HTR-8/SVneo (cell line): ENCODE data around the gene SPTB.
"Not testable (repeated sequence)": the region's sequence is repeated elsewhere in the genome, so short reads cannot be mapped to it uniquely, and the experiment has no call there.

ENCODE experiments used
- DNase-seq: peaks from one replicate; pipeline ENCODE4 v3.0.0; 2011; ENCODE audit warnings: low spot score, mixed read lengths; ENCODE audit not compliant: insufficient read length
- FAIRE-seq: peaks from 2 replicates; lab custom pipeline; 2011; peaks lifted over from hg19 to GRCh38; lab: Jason Lieb, UNC

Gene SPTB

GRCh38 chr14:64879635-64880220, at the start of gene SPTB:
SPTB (minus strand) TSS chr14:64879907; CDS start chr14:64823094, 56,813 bp downstream.
- no peak for FAIRE-seq
- DNase-seq, result peak; percentile 78

GRCh38 chr14:64929014-64929359, 49.3 kb upstream of the SPTB start:
- peak; percentile 97 for FAIRE-seq
- DNase-seq, result no peak

GRCh38 chr14:64928239-64929013, 48.7 kb upstream of the SPTB start:
- FAIRE-seq, result no peak

GRCh38 chr14:64927031-64927430, 47.3 kb upstream of the SPTB start:
- no peak for DNase-seq
- FAIRE-seq, result peak; percentile 51

More at GRCh38 chr14:64928239-64929013, 48.7 kb upstream of the SPTB start:
- no peak for DNase-seq

DNA sequence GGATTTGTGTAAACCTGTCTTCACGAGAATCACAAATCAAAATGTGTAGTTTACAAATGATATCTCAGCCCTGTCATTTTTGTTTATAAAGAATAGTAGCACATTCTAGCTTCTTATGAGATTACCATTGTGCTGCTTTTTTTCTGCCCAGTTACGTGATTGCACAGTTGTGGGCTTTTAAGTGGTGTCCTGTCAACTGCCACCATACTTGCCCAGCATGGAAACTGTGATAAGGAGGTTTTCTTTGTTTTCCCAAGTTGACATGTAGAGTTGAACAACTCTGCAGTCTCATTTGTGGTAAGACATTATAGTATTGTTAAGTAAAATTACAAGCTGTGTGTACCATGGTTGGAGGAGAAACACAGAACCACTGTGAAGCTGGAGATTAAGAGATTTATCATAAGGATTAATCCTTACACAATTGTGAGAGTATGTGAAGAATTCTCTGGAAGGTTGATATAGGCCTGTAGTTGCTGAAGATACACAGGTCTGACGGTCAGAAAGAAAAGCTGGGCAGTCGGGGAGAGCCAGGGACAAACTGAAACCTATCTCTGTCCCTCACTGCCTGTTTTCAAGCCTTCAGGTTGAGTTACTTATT, 46.8 kb upstream of the SPTB start:
- no peak for DNase-seq
- peak; percentile 94 for FAIRE-seq

- no peak for DNase-seq
- FAIRE-seq, result no peak
These were observed 43.3 kb upstream of the SPTB start for GRCh38 chr14:64923015-64923414.

GRCh38 chr14:64920465-64920864, 40.8 kb upstream of the SPTB start:
- DNase-seq, result no peak
- FAIRE-seq, result peak; percentile 91

DNA sequence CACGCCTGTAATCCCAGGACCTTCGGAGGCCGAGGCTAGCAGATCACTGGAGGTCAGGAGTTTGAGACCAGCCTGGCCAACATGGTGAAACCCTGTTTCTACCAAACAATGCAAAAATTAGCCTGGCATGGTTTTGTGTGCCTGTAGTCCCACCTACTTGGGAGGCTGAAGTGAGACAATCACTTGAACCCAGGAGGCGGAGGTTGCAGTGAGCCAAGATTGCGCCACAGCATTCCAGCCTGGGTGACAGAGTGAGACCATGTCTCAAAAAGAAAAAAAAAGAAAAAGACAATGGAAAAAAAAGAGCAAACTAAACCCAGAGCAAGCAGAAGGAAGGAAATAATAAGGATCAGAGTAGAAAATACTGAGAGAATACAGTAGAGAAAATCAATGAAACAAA, 39.9 kb upstream of the SPTB start:
- FAIRE-seq, result peak; percentile 92
- no peak for DNase-seq

- FAIRE-seq, result no peak
- DNase-seq, result no peak
These were observed 39.5 kb upstream of the SPTB start for GRCh38 chr14:64919215-64919614.

DNA sequence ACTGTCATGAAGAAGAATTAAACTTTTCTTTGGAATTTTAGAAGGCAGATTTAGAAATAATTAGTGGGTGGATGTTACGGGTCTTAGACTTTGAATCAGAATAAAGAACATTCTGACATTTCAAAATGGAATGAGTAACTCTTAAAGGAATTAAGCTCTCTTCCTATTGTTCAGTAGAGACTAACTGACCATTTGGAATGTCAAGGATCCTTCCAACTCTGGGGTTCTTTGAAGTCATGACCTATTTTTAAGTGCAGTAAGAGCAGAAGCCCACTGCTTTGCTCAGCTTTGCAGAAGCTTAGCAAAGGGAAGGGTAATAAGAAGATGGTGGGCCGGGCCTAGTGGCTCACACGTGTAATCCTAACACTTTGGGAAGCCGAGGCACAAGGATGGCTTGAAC, 38.5 kb upstream of the SPTB start:
- DNase-seq (no peak), FAIRE-seq (peak; percentile 69)

GRCh38 chr14:64915797-64916196, 36.1 kb upstream of the SPTB start:
- FAIRE-seq (peak; percentile 87), DNase-seq (no peak)

GRCh38 chr14:64915029-64915424, 35.3 kb upstream of the SPTB start:
- DNase-seq (no peak), FAIRE-seq (peak; percentile 92)

- FAIRE-seq (peak; percentile 100), DNase-seq (peak; percentile 100)
These were observed 34.7 kb upstream of the SPTB start, which contains the start of gene CHURC1 for GRCh38 chr14:64914237-64915028. CHURC1 (plus strand) TSS chr14:64914455; CDS start chr14:64914496, 41 bp downstream.

DNA sequence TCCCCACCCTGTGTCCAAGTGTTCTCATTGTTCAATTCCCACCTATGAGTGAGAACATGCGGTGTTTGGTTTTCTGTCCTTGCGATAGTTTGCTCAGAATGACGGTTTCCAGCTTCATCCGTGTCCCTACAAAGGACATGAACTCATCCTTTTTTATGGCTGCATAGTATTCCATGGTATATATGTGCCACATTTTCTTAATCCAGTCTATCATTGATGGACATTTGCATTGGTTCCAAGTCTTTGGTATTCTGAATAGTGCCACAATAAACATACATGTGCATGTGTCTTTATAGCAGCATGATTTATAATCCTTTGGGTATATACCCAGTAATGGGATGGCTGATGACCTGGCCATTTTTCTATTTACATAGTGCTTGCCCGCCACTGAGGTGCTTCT, 33.8 kb upstream of the SPTB start:
- not testable (repeated sequence) for FAIRE-seq, DNase-seq

GRCh38 chr14:64912261-64912660, 32.6 kb upstream of the SPTB start:
- DNase-seq, result no peak
- FAIRE-seq, result peak; percentile 69

DNA sequence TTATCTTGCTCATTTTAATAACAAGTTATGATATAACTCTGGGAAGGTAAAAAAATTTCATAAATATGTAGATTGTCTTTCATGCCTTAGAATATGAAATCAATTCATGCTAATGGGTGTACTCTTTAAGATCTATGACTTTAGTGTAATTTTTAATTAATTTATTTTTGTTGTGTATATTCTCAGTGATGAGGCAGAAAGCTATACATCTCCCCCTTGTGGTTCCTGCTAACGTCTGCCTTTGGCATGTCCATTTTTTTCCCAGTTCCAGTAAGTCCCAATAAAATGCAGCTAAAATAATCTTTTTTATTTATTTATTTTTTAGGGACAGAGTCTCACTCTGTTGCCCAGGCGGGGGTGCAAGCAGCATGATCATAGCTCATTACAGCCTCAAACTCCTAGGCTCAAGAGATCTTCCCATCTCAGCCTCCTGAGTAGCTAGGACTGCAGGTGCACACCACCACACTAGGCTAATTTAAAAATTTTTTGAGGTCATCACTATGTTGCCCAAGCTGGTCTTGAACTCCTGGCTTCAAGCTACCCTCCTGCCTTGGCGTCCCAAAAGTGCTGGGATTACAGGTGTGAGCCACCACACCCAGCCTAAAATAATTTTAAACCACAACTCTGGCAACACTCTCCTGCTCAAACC, 31.3 kb upstream of the SPTB start:
- DNase-seq (peak; percentile 69), FAIRE-seq (peak; percentile 44)

DNA sequence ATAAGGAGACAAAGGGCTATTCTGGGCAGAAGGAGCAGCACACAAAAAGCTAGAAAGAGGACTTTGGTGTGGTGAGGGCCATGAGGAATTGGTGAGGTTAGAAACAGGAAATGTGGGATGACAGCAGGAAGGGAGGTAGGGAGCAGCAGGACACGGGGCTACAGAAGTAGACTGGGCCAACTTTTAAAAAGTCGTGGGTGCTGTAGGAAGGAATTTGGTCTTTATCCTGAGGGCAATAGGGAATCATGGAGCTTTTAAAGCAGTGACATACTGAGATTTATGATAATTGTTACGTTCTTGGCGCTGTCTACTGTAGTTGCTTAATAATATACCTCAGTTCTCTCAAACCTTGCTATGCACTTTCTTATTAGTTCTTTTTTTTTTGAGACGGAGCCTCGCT, 26.3 kb upstream of the SPTB start:
- FAIRE-seq, result peak; percentile 96
- DNase-seq, result no peak

DNA sequence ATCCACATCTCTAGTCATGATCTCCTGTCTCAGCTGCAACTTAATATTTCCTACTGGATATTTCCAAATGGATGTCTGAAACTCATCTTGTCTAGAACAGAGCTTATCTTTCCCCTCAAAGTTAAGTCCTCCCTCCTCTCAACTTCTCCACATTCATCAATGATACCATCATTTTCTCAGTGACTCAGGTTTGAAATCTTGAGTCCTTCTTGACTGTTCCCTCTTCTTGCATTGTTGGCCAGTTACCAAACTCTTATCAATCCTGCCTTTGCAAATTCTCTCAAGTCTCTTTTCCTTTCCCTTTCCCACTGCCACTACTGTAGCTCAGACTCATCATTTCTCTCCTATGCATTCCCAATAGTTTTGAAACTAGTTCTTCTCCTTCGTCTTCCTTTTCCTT, 20.3 kb upstream of the SPTB start:
- DNase-seq (no peak), FAIRE-seq (peak; percentile 96)

GRCh38 chr14:64891839-64892375, 12.2 kb upstream of the SPTB start:
- DNase-seq (peak; percentile 88), FAIRE-seq (peak; percentile 99)
